CD4-positive, alpha-beta T cell treated with Interleukin-6 at 100 ng/mL for 8 hours (primary cell): ENCODE results near the gene SUSD4.
"Not testable (repeated sequence)": the region's sequence is repeated elsewhere in the genome, so short reads cannot be mapped to it uniquely, and the experiment has no call there.

ENCODE experiments used
- DNase-seq: peaks from one replicate; pipeline ENCODE4 v3.0.0-alpha.2; 2020; ENCODE audit warnings: mixed read lengths, low spot score

The SUSD4 gene

GRCh38 chr1:223363856-223364684, at the start of gene SUSD4:
Gene SUSD4 (minus strand): TSS chr1:223364176. CDS start chr1:223363425, 751 bp downstream.
- DNase-seq, result peak; percentile 76

- no peak for DNase-seq
These were observed 49.2 kb upstream of the SUSD4 start for GRCh38 chr1:223413216-223413615.

GRCh38 chr1:223411710-223412109, 47.7 kb upstream of the SUSD4 start:
- no peak for DNase-seq

- no peak for DNase-seq
These were observed 47.3 kb upstream of the SUSD4 start for GRCh38 chr1:223411309-223411708.

GRCh38 chr1:223410036-223410435, 46.1 kb upstream of the SUSD4 start:
- no peak for DNase-seq

GRCh38 chr1:223405507-223405906, 41.5 kb upstream of the SUSD4 start:
- peak; percentile 4 for DNase-seq

- no peak for DNase-seq
These were observed 39.3 kb upstream of the SUSD4 start for GRCh38 chr1:223403184-223403815.

- DNase-seq, result no peak
These were observed 38.8 kb upstream of the SUSD4 start for GRCh38 chr1:223402790-223403142.

GRCh38 chr1:223401873-223402789, 38.2 kb upstream of the SUSD4 start:
- no peak for DNase-seq

- DNase-seq, result not testable (repeated sequence)
These were observed 35.4 kb upstream of the SUSD4 start for GRCh38 chr1:223399393-223399792.

GRCh38 chr1:223394706-223395105, 30.7 kb upstream of the SUSD4 start:
- no peak for DNase-seq

- no peak for DNase-seq
These were observed 30.3 kb upstream of the SUSD4 start for GRCh38 chr1:223394242-223394641.

- DNase-seq, result no peak
These were observed 29.6 kb upstream of the SUSD4 start, which contains the start of gene CCDC185 for GRCh38 chr1:223393275-223394214. Gene CCDC185 (plus strand): TSS chr1:223393415. CDS start chr1:223393476, 61 bp downstream.

GRCh38 chr1:223390618-223391017, 26.6 kb upstream of the SUSD4 start:
- DNase-seq, result no peak

GRCh38 chr1:223386013-223386412, 22.0 kb upstream of the SUSD4 start:
- DNase-seq, result no peak

GRCh38 chr1:223378754-223379153, 14.8 kb upstream of the SUSD4 start:
- DNase-seq, result no peak

GRCh38 chr1:223374064-223374610, 10.2 kb upstream of the SUSD4 start:
- no peak for DNase-seq

- DNase-seq, result no peak
These were observed 858 bp upstream of the SUSD4 start for GRCh38 chr1:223364685-223365382.

- no peak for DNase-seq
These were observed 720 bp downstream of the SUSD4 start for GRCh38 chr1:223363057-223363855.
